ENCODE results near the gene ERGIC1.

ERGIC1 gene

DNA sequence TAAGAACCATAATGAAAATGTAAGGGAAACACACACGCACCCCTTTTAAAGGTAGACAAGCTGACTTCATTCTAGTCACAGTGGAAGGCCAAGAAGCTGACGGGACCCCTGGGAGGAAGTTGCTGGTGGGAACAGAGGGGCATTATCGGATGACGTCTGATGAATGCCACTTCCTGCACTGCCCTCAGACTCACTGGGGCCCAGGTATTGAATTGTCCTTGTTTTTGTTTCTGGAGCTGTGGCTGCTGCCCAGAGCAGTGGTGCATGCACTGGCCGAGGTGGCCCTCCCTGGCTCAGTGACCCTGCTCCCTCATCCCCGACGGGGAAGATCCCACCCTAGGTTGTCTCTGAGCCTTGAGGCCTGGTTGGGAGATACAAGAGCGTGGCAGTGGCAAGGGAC is 109.9 kb downstream of the ERGIC1 start:
- H3K4me3 ChIP-seq: no peak overlapping the region
- H3K27ac ChIP-seq: peak overlapping the region; percentile 72
- H3K9ac ChIP-seq: 0 out of 2 replicates have a peak overlapping the region, but pooled peaks have one; percentile 23
- no peaks in the 10 kb centered on the region for H3K9me3 ChIP-seq
- H3K4me1 ChIP-seq: peaks cover 99% of the 10 kb centered on the region
- peaks cover 83% of the 10 kb centered on the region for H4K20me1 ChIP-seq
- peak overlapping the region; percentile 78 for H3K4me2 ChIP-seq
- no peaks in the 10 kb centered on the region for H3K27me3 ChIP-seq
- peaks cover 94% of the 10 kb centered on the region for H3K36me3 ChIP-seq
- no peak for TF ChIP-seq Cebpa-rat (IDR thresholded peaks at IDR 0.05)

DNA sequence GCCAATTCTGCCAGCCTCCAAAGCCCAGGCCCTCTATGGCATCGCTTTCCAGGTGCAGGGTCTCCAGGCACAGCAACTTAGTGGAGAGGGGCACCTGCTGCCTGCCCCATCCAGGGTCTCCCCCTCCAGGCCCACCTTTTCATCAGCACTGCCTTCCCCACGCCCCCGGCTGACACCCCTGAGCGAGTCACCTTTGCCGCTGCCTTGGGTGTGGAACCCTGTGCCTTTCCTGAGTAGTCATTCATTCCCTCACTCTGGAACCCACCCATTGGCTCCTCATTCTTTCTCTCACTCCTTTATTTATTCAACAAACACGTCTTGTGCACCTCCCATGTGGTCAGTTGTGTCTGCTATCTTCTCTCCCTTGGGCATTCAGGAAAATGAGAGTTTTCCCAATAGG is 110.7 kb downstream of the ERGIC1 start:
- H3K4me1 ChIP-seq: peaks cover 99% of the 10 kb centered on the region
- H3K4me3 ChIP-seq: no peak overlapping the region
- peaks cover 94% of the 10 kb centered on the region for H3K36me3 ChIP-seq
- no peaks in the 10 kb centered on the region for H3K9me3 ChIP-seq
- no peak overlapping the region for H3K9ac ChIP-seq
- H4K20me1 ChIP-seq: peaks cover 81% of the 10 kb centered on the region
- no peak for TF ChIP-seq Cebpa-rat (IDR thresholded peaks at IDR 0.05)
- H3K27ac ChIP-seq: peak overlapping the region; percentile 72
- H3K4me2 ChIP-seq: peak overlapping the region; percentile 78
- H3K27me3 ChIP-seq: no peaks in the 10 kb centered on the region

DNA sequence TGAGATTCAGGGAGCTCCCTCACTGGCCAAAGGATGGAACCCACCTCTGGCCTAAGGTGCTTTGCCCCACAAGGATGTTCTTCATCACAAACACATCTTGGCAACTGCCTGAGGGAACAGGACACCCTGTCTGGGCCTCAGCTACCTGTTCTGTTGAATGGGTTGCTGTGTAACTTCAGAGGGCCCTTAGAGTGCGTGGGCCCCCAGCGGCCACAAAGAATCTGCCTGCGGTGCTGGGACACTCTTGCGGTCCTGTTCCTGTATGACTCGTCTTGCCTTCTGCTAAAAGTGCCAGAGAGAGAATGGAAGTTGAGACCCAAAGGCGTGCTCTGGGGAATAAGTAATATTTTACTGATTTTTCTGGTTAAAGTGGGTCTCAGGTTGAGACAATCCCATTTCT is 111.1 kb downstream of the ERGIC1 start:
- Histone ChIP-seq H3K27ac (peak overlapping the region; percentile 72), H3K9me3 (no peaks in the 10 kb centered on the region), H3K4me3 (no peak overlapping the region), H3K27me3 (no peaks in the 10 kb centered on the region), H3K9ac (no peak overlapping the region; the same call in 1 of the 2 replicates), H3K4me2 (peak overlapping the region; percentile 78), H3K4me1 (peaks cover 99% of the 10 kb centered on the region), H4K20me1 (peaks cover 83% of the 10 kb centered on the region), H3K36me3 (peaks cover 94% of the 10 kb centered on the region)
- no peak for TF ChIP-seq Cebpa-rat (IDR thresholded peaks at IDR 0.05)

DNA sequence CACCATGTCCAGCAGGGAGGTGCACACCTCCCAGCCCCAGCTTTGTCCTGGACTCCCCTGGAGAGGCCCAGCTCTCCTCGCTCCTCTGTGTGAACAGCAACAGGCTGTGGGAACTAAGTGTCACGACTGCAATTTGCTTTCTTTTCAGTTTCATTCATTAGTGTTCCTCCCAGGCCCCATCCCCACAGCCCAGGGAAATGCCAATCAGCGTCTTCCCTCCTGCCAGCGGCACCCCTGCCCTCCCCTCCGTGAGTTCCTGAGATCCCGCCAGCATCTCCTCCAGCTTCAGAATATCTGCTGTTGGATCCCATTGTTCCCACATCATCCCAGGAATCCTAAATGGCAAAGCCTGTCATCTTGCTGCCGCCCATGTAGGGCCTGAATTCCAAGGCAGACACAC is 112.1 kb downstream of the ERGIC1 start:
- Histone ChIP-seq H3K27me3 (no peaks in the 10 kb centered on the region), H3K4me3 (no peak overlapping the region), H3K9me3 (no peaks in the 10 kb centered on the region), H3K4me2 (peak overlapping the region; percentile 78), H3K36me3 (peaks cover 94% of the 10 kb centered on the region), H3K9ac (peak overlapping the region; percentile 7; the same call in 1 of the 2 replicates), H3K27ac (peak overlapping the region; percentile 72), H4K20me1 (peaks cover 83% of the 10 kb centered on the region), H3K4me1 (peaks cover 100% of the 10 kb centered on the region)
- TF ChIP-seq Cebpa-rat (IDR thresholded peaks at IDR 0.05): no peak

DNA sequence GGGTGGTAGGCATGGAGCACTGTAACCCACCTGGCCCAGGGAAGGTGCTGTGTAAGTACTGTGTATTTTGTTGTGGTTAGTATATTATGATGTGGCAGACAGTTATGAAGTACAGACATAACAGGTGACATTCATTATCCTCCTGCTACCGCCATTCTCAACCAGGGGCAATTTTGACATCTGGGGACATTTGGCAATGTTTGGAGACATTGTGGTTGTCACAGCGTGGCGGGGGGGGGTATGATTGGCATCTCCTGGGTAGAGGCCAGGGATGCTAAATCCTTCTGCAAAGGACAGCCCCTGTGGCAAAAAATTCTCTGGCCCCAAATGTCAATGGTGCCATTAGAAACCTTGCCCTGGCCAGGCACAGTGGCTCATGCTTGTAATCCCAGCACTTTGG is 115.4 kb downstream of the ERGIC1 start:
- Histone ChIP-seq H3K36me3 (peaks cover 71% of the 10 kb centered on the region), H3K27me3 (no peaks in the 10 kb centered on the region)

DNA sequence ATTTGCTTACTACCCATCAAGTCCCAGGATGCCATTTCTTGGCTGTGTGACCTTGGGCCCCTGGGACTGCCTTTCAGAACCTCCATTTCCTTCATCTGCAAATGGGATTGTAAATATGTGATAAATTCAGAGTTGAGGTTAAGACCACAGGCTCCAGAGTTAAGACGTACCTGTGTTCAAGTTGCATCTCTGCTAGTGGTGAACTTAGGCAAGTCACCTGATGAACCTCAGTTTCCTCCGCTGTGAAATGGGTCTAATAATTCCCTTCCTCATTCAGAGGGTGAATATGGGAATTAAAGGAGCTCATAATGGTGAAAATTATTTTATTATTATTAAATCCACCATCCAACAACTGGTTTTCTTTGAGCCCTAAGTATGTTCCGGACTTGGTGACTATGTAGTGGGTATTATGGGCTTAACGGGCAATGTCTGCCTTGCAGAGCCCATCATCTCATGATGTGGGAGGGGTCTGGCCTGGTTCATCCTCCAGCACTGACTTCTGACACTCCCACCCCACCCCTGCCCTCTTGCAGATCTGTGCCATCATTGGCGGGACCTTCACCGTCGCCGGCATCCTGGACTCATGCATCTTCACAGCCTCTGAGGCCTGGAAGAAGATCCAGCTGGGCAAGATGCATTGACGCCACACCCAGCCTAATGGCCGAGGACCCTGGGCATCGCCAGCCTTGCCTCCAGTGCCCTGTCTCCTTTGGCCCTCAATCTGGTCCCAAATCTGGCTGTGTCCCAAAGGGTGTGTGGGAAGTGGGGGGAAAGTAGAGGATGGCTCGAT is 116.3 kb downstream of the ERGIC1 start:
- no peaks in the 10 kb centered on the region for H3K9me3 ChIP-seq
- H3K4me1 ChIP-seq: peaks cover 89% of the 10 kb centered on the region

More for the DNA sequence above, 115.4 kb downstream of the ERGIC1 start:
- Histone ChIP-seq H3K9ac (0 out of 2 replicates have a peak overlapping the region, but pooled peaks have one; percentile 15), H3K4me2 (peak overlapping the region; percentile 78), H3K4me1 (peaks cover 89% of the 10 kb centered on the region), H3K4me3 (no peak overlapping the region), H3K9me3 (no peaks in the 10 kb centered on the region), H3K27ac (peak overlapping the region; percentile 72), H4K20me1 (peaks cover 64% of the 10 kb centered on the region; the same call in 1 of the 2 replicates)
- TF ChIP-seq Cebpa-rat (IDR thresholded peaks at IDR 0.05): no peak

DNA sequence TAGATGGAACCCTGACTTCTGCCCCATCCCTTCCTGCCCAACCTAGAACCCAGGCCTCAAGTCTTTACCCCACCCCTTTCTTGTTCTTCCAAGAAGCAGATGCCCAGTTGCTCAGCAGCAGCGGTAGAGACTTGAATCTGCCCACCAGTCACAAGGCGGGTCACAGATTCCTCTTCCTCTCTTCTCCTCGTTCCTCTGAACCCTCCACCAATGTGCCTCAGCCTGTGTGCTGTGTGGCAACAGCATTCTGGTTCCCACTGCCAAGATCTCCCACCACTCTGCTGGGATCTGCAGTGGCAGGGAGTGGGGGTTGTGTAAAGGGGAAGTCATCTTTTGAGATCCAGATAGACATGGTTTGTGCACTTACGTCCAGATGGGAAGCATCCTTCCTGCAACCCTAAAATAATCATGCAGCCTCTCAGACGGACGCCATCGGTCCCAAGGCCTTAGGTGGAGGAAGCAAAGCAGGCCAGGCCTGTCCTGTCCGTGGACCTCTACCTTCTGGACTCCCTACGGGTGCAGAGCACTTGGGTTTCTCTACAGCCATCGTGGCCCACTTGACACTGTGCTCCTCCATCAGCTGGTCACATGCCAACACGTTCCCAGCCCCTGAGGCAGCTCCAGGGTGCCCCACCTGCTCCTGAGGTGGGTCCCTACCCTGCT is 117.5 kb downstream of the ERGIC1 start:
- Histone ChIP-seq H3K9ac (no peak overlapping the region), H3K27me3 (no peaks in the 10 kb centered on the region), H3K36me3 (peaks cover 50% of the 10 kb centered on the region), H3K4me2 (peak overlapping the region; percentile 78; the same call in 1 of the 2 replicates), H3K4me3 (no peak overlapping the region), H3K9me3 (no peaks in the 10 kb centered on the region), H4K20me1 (peaks cover 52% of the 10 kb centered on the region; the same call in 1 of the 2 replicates), H3K4me1 (peaks cover 89% of the 10 kb centered on the region), H3K27ac (peak overlapping the region; percentile 27; the same call in 1 of the 2 replicates)
- TF ChIP-seq Cebpa-rat (IDR thresholded peaks at IDR 0.05): no peak

More for the DNA sequence above, 116.3 kb downstream of the ERGIC1 start:
- Histone ChIP-seq H3K4me3 (no peak overlapping the region), H4K20me1 (peaks cover 63% of the 10 kb centered on the region; the same call in 1 of the 2 replicates), H3K4me2 (peak overlapping the region; percentile 78), H3K36me3 (peaks cover 62% of the 10 kb centered on the region), H3K9ac (no peak overlapping the region), H3K27ac (peak overlapping the region; percentile 72; the same call in 1 of the 2 replicates), H3K27me3 (no peaks in the 10 kb centered on the region)
- TF ChIP-seq Cebpa-rat (IDR thresholded peaks at IDR 0.05): no peak

DNA sequence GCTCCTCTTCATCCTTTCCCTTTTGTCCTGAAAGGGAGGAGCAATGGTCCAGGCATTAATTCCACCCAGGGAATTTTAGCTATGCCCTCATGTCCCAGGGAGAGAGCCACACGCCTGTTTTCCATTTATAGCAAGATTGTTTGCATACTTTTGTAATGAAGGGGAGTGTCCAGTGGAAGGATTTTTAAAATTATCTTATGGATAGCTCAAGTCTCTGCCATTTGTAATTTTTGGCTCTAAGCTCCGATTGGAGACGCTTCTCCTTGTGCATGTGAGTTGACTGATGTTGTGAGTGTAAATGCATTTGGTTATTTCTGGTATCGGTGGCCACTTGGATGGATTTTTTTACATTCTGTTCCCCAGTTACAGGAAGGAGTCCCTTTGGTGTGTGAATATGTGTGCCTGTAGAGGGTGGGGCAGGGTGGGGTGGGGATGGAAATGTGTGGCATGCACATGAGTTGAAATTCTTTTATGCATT is 118.0 kb downstream of the ERGIC1 start:
- H3K27ac ChIP-seq: 0 out of 2 replicates have a peak overlapping the region, but pooled peaks have one; percentile 8
- H3K9me3 ChIP-seq: no peaks in the 10 kb centered on the region
- no peak overlapping the region for H3K4me3 ChIP-seq
- peaks cover 47% of the 10 kb centered on the region; the same call in 1 of the 2 replicates for H4K20me1 ChIP-seq
- TF ChIP-seq Cebpa-rat (IDR thresholded peaks at IDR 0.05): no peak
- H3K27me3 ChIP-seq: no peaks in the 10 kb centered on the region
- peaks cover 45% of the 10 kb centered on the region for H3K36me3 ChIP-seq
- H3K9ac ChIP-seq: no peak overlapping the region
- H3K4me2 ChIP-seq: peak overlapping the region; percentile 78; the same call in 1 of the 2 replicates
- peaks cover 89% of the 10 kb centered on the region for H3K4me1 ChIP-seq

DNA sequence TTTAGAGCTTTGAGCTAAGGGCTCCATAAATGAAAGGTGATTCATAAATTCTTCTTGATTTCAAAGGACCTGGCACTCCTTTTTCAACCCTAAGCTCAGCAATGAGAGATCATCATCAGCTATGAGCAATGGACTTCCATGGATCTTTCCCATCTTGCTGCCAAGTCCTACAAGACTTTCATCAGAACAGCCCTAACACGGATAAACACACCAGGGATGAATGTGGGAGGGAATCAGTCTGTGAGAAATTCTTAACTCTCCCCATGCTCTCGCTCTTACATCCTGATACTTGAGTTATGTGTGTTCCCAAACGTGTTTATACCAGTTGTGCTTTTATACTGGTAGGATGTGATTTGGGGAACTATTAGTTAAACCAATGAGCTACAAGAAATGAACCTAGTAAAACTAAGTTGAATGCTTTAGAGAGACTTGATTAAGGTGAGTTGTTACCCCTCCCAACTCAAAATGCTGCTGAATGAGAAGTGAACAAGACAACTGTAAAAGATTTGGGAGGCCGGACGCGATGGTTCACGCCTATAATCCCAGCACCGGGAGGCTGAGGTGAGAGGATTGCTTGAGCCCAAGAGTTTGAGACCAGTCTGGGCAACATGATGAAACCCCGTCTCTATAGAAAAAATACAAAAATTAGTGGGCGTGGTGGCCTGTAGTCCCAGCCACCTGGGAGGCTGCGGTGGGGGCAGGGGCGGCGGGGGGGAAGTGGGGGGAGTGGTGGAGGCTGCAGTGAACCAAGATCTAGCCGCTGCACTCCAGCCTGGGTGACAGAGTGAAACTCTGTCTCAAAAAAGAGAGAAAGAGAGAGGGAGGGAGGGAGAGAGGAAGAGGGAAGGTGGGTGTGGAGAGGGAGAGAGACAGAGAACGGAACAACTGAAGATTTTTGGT is 120.0 kb downstream of the ERGIC1 start:
- peak overlapping the region; percentile 15; the same call in 1 of the 2 replicates for H3K9ac ChIP-seq
- peaks cover 30% of the 10 kb centered on the region; the same call in 1 of the 2 replicates for H4K20me1 ChIP-seq
- H3K4me2 ChIP-seq: peak overlapping the region; percentile 62
- no peaks in the 10 kb centered on the region for H3K9me3 ChIP-seq
- H3K27me3 ChIP-seq: no peaks in the 10 kb centered on the region
- TF ChIP-seq Cebpa-rat (IDR thresholded peaks at IDR 0.05): no peak
- peaks cover 31% of the 10 kb centered on the region for H3K36me3 ChIP-seq
- H3K4me1 ChIP-seq: peaks cover 83% of the 10 kb centered on the region
- H3K4me3 ChIP-seq: no peak overlapping the region
- H3K27ac ChIP-seq: peak overlapping the region; percentile 37; the same call in 1 of the 2 replicates
